NOMO-1 (cell line): ENCODE data around the gene PITX3.

Experiments
- DNase-seq, 2 experiments: peaks; one replicate each; lab custom pipeline; 2025; ENCODE audit not compliant: unreplicated experiment in 2 of 2; lab: John Stamatoyannopoulos, UW

Gene PITX3

GRCh38 chr10:102241444-102242117 lies at the start of gene PITX3:
Gene PITX3, minus strand, starts transcription at chr10:102241512. Its CDS starts 9,432 bp downstream, at chr10:102232080.
- DNase-seq, result peak; percentile 57 to 67

GRCh38 chr10:102289840-102290239 lies 48.5 kb upstream of the PITX3 start:
- no peak for DNase-seq

GRCh38 chr10:102289356-102289755 lies 48.0 kb upstream of the PITX3 start:
- no peak for DNase-seq

GRCh38 chr10:102287991-102288390 lies 46.7 kb upstream of the PITX3 start:
- DNase-seq, result no peak

GRCh38 chr10:102287538-102287937 lies 46.2 kb upstream of the PITX3 start:
- DNase-seq, result no peak

GRCh38 chr10:102286216-102286615 lies 44.9 kb upstream of the PITX3 start:
- DNase-seq, result no peak

GRCh38 chr10:102285133-102285532 lies 43.8 kb upstream of the PITX3 start:
- DNase-seq, result no peak

GRCh38 chr10:102284531-102284930 lies 43.2 kb upstream of the PITX3 start:
- no peak for DNase-seq

- no peak for DNase-seq
These were observed 42.6 kb upstream of the PITX3 start for GRCh38 chr10:102283890-102284289.

GRCh38 chr10:102283488-102283887 lies 42.2 kb upstream of the PITX3 start:
- DNase-seq, result no peak

GRCh38 chr10:102281102-102281487 lies 39.8 kb upstream of the PITX3 start:
- no peak for DNase-seq

- DNase-seq, result no peak
These were observed 39.2 kb upstream of the PITX3 start for GRCh38 chr10:102280397-102281101.

- no peak for DNase-seq
These were observed 37.8 kb upstream of the PITX3 start for GRCh38 chr10:102279104-102279503.

- DNase-seq, result no peak
These were observed 34.0 kb upstream of the PITX3 start for GRCh38 chr10:102275343-102275742.

- DNase-seq, result no peak
These were observed 32.8 kb upstream of the PITX3 start for GRCh38 chr10:102274062-102274461.

GRCh38 chr10:102269017-102269416 lies 27.7 kb upstream of the PITX3 start:
- DNase-seq, result no peak

GRCh38 chr10:102268375-102268888 lies 27.1 kb upstream of the PITX3 start:
- no peak for DNase-seq

GRCh38 chr10:102267748-102268147 lies 26.4 kb upstream of the PITX3 start:
- no peak for DNase-seq

- DNase-seq, result no peak
These were observed 25.4 kb upstream of the PITX3 start for GRCh38 chr10:102266670-102267069.

- DNase-seq, result no peak
These were observed 23.1 kb upstream of the PITX3 start for GRCh38 chr10:102264371-102264770.

- no peak for DNase-seq
These were observed 21.5 kb upstream of the PITX3 start for GRCh38 chr10:102262744-102263370.

GRCh38 chr10:102261842-102262241 lies 20.5 kb upstream of the PITX3 start:
- no peak for DNase-seq
